ENCODE data around the gene EPRS1.

GRCh38 chr1:220007438-220007837 is 38.9 kb downstream of the EPRS1 start:
- TF ChIP-seq EP300 (IDR thresholded peaks at IDR 0.05): no peak
- no peak for TF ChIP-seq ESRRA (IDR thresholded peaks at IDR 0.05; ENCODE audit: borderline replicate concordance, low read length)
- no peak for TF ChIP-seq REST (IDR thresholded peaks at IDR 0.05)
- no peak for TF ChIP-seq MAX (IDR thresholded peaks at IDR 0.05)
- TF ChIP-seq CTCF (IDR thresholded peaks at IDR 0.05): no peak
- TF ChIP-seq CHD2 (IDR thresholded peaks at IDR 0.05; ENCODE audit: low read length, partially characterized antibody): no peak

All from A549 (cell line).